G401 (cell line): Measurements from ENCODE around the gene PDS5B. TPM values are rescaled to one million over a fixed set of nuclear protein-coding genes. Genes with fewer than 3 reads are reported as not detected.
"Not testable (repeated sequence)": the region's sequence is repeated elsewhere in the genome, so short reads cannot be mapped to it uniquely, and the experiment has no call there.

Experiments
- DNase-seq: peaks from one replicate; pipeline ENCODE4 v3.0.0-alpha.2; 2015; ENCODE audit warnings: low spot score
- in situ Hi-C: cut with HindIII; loops from 2 replicates; pipeline ENCODE4 v1.10.0; 2016; ENCODE audit warnings: low sequenced_read_pairs, mixed read lengths
- total RNA-seq: library from RNA; depleted of rRNA; stranded (reverse); fragments of >200 nt; shearing (Covaris generic); gene quantifications from 2 replicates; pipeline ENCODE4 v1.2.3, GENCODE V29; 2014; rRNA removed

The PDS5B gene, protein sequence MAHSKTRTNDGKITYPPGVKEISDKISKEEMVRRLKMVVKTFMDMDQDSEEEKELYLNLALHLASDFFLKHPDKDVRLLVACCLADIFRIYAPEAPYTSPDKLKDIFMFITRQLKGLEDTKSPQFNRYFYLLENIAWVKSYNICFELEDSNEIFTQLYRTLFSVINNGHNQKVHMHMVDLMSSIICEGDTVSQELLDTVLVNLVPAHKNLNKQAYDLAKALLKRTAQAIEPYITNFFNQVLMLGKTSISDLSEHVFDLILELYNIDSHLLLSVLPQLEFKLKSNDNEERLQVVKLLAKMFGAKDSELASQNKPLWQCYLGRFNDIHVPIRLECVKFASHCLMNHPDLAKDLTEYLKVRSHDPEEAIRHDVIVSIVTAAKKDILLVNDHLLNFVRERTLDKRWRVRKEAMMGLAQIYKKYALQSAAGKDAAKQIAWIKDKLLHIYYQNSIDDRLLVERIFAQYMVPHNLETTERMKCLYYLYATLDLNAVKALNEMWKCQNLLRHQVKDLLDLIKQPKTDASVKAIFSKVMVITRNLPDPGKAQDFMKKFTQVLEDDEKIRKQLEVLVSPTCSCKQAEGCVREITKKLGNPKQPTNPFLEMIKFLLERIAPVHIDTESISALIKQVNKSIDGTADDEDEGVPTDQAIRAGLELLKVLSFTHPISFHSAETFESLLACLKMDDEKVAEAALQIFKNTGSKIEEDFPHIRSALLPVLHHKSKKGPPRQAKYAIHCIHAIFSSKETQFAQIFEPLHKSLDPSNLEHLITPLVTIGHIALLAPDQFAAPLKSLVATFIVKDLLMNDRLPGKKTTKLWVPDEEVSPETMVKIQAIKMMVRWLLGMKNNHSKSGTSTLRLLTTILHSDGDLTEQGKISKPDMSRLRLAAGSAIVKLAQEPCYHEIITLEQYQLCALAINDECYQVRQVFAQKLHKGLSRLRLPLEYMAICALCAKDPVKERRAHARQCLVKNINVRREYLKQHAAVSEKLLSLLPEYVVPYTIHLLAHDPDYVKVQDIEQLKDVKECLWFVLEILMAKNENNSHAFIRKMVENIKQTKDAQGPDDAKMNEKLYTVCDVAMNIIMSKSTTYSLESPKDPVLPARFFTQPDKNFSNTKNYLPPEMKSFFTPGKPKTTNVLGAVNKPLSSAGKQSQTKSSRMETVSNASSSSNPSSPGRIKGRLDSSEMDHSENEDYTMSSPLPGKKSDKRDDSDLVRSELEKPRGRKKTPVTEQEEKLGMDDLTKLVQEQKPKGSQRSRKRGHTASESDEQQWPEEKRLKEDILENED (N-terminal part only)
- total RNA-seq, result 12.6 and 15.1 TPM in 2 replicates

DNA sequence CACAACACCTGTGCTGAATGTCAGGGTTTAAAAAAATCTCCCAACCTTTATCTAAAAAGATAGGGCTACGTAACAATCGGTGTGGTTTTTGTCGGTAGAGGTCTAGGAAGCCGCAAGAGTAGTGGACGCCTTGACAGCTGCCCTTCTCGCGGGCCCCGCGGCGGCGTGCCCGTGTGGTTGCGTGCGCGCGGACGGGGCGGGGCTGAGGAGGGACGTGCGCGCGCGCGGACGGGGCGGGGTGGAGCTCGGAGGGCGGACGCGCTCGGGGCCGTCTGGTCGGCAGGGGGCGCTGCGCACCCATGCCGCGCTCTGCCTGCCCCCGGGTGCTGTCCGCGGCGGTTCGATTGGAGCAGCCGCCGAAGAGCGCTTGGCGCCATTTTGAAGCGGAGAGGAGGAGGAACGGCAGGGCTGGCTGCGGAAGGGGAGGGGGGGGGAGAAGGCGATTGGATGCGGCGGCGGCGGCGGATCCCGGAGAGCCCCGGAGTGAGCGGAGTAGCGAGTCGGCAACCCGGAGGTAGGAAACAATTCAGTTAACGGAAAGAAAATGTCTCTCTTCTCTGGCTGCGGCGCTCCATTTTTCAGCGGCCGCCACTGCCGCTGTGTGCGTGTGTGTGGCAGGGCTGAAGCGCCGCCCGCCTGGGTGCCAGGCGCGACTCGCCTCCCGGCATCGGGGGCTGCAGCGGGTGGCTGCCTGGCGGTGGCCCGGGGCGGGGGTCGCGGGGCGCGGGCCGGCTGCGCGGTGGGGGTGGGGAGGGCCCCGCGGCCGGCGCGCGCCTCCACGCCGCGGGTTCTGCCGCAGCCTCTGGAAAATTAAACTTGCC is at the start of gene PDS5B:
Gene PDS5B (plus strand): TSS at position 373 of the 821 bp plus-strand sequence. CDS start 62,321 bp downstream, outside the sequence.
- in situ Hi-C loops, result no loop called here

DNA sequence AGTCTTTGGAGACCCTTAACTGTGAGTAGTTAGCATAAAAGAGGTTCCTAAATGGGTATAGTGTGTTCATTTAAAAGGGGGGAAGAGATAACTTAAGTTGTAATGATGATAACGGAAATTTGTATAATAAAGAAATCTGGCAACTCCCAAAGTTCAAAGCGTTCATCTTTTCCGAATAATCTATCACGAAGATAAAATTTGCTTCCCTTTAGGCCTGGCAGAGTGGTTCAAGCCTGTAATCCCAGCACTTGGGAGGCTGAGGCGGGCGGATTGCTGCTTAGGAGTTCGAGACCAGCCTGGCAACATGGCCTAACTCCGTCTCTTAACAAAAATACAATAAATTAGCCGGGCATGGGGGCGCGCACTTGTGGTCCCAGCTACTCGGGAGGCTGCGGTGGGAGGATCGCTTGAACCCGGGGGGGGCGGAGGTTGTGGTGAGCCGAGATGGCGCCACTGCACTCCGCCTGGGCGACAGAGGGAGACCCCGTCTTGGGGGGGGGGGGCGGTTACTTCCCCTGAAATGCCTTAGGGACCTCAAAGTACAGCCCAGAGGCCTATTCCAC is 48.6 kb upstream of the PDS5B start:
- in situ Hi-C loops, result no loop called here
- no peak for DNase-seq

More for the DNA sequence above, at the start of gene PDS5B:
- peak; percentile 92 for DNase-seq

DNA sequence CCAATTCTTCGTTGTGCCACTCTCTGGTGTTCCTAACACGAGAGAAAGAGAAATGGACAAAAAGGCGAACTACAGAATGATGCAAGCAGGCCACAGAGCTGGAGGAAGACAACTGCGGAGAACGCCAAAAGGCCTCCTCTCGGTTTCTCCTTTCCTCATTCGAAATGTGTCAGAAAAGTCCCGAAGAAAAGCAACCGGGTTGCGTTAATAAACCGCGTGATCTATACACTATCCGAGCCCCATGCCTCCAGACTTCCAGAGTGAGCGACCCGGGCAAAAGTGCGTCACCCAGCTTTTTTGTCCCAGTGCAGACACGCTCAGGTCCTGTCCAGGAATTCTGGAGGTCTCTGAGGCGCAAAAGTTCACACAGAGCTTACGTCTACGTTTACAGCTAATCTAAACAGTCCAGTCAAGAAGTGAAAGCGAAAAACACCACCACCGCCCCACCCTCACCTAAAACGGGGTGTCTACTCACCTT is 48.1 kb upstream of the PDS5B start:
- DNase-seq, result no peak
- in situ Hi-C loops, result no loop called here

DNA sequence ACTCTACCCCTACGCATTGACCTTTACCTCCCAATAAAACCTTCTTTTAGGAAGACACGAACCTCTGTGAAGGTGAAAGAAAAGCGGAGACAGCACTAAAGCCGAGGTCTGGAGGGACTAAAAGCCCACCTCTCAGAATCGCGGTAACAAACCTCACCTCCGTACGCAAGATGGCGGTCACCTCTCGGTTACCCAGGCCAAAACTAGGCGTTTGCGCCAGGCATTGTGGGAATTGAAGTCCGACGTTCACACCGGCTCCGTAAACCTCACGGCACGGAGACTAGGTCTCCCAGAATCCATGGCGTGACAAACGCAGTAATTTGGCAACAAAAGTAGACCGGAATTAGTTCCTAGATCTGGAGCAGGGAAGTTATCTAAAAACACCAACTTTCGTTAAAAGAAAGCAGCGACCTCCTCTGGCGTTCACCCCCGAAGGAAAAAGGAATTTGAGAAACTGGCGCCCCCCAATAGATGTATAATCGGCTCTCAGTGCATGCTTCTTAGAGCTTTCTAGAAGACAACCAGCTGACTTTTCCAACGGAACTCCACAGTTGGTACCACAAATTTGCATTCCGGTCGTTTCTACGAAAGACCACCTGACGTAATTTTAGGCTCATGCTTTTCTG is 47.5 kb upstream of the PDS5B start, which contains the start of gene N4BP2L2:
Gene N4BP2L2 (minus strand): TSS at position 175 of the 626 bp plus-strand sequence. CDS start 1,768 bp downstream, outside the sequence.
- peak; percentile 99 for DNase-seq
- in situ Hi-C loops, result no loop called here

DNA sequence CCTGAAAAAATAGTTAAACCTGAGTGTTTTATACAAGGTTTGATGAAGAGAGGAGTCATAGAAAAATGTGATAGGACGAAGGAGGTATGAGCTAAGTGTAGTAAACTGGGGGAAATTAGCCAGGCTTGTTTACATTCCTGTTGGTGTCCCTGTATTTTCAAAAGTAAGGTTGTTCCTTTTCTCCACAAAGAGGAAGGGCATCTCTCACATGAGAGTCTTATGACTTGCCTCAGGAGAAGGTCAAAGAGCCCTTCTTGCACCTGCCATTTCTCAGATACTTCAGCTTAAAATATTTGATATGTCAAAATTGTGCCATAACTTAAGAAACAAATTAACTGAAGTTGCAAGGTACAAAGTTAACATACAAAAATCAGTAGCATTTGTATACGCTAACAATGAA is 44.0 kb upstream of the PDS5B start:
- in situ Hi-C loops, result no loop called here
- DNase-seq, result no peak

DNA sequence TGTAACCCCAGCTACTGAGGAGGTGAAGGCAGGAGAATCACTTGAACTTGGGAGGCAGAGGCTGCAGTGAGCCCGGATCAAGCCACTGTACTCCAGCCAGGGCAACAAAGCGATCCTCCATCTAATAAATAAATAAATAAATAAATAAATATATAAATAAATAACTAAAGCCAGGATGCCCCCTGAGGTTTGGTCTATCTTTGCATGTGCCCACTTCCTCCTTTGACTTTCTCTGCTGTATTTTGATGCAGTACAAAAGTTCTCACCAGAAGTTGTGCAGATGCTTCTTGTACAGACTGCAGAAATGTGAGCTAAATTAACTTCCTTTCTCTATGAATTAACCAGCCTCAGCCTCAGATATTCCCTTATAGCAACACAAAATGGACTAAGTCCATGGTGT is 41.2 kb upstream of the PDS5B start:
- in situ Hi-C loops, result no loop called here
- no peak for DNase-seq

DNA sequence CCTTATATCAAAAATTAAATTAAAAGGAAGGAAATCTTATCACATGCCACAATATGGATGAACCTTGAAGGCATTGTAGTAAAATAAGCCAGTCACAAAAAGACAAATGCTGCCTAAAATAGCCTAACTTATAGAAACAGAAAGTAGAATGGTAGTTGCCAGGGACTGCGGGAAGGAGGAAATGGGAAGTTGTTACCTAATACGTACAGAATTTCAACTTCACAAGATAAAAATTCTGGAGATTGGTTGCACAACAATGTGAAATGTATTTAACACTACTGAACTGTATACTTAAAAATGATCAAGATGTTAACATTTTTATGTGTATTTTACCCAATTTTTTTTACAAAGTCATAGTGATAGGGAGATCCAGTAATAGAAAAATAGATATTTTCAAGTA is 37.4 kb upstream of the PDS5B start:
- in situ Hi-C loops, result no loop called here
- DNase-seq, result no peak

DNA sequence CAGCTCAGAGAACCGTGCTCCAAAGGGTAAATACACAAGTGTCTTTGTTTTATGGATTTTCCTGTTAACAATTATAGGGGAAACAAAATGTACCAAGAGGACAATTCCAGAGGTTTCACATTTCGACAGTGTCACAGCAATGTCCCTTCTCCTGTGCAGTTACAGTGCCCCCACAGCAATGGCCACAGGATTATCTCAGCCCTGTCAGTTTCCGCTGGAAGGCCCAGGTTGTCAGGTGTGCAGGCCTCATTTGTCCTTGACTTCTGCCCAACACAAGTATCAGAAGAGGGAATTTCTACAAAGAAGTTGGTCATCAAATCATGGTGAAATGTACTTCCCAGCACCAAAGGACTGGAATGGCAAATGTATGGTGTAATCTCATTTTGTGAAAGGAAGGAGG is 36.5 kb upstream of the PDS5B start:
- in situ Hi-C loops, result no loop called here
- DNase-seq, result no peak

DNA sequence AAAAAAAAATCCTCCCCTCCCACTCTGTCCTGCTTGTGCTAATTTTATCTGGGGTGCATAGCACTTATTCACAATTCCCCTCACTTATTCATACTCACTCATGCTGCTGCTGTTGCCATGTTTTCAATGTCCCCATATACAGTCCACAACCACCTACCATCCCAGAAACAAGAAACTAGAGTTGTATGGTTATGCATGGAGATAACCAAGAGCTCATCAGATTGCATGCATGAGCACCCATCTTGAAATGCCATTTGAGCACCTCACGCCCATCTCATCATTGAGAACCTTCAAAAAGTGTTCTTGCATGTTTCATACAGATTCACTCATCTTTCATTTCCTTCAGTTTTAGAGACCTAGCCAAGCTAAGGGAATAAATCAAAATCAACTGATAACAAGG is 32.5 kb upstream of the PDS5B start:
- DNase-seq, result no peak
- in situ Hi-C loops, result no loop called here

DNA sequence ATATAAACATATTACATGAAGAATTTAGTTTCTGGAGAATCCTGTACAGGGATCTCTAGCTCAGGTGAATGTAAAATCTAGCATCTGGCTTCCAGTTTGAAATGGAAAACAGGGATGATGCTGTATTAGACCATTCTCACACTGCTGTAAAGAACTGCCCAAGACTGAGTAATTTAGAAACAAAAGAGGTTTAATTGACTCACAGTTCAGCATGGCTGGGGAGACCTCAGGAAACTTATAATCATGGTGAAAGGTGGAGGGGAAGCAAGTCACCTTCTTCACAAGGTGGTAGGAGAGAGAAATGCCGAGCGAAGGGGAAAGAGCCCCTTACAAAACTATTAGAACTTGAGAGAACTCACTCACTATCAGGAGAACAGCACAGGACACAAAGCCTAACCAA is 30.6 kb upstream of the PDS5B start:
- in situ Hi-C loops, result no loop called here
- DNase-seq, result no peak

DNA sequence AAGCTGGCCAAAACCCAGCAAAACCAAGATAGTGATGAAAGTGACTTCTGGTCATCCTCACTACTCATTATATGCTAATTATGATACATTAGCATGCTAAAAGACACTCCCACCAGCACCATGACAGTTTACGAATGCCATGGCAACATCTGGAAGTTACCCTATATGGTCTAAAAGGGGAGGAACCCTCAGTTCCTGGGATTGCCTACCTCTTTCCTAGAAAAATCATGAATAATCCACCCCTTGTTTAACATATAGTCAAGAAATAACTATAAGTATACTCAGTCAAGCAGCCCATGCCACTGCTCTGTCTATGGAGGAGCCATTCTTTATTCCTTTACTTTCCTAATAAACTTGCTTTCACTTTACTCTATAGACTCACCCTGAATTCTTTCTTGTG is 25.4 kb upstream of the PDS5B start:
- DNase-seq, in situ Hi-C loops: not testable (repeated sequence)

DNA sequence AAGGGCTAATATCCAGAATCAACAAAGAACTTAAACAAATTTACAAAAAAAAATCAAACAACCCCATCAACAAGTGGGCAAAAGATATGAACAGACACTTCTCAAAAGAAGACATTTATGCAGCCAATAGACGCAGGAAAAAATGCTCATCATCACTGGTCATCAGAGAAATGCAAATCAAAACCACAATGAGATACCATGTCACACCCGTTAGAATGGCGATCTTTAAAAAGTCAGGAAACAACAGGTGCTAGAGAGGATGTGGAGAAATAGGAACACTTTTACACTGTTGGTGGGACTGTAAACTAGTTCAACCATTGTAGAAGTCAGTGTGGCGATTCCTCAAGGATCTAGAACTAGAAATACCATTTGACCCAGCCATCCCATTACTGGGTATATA is 10.6 kb upstream of the PDS5B start:
- in situ Hi-C loops, result not testable (repeated sequence)

DNA sequence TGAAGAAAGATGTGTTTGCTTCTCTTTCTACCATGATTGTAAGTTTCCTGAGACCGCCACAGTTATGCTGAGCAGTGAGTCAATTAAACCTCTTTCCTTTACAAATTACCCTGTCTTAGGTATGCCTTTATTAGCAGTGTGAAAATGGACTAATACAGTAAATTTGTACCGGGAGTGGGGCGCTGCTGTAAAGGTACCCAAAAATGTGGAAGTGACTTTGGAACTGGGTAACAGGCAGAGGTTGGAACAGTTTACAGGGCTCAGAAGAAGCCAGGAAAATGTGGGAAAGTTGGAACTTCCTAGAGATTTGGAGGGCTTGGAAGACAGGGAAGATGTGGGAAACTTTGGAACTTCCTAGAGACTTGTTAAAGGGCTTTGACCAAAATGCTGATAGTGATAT is 9.2 kb upstream of the PDS5B start:
- DNase-seq, result no peak
- in situ Hi-C loops, result no loop called here

More for the DNA sequence above, 10.6 kb upstream of the PDS5B start:
- not testable (repeated sequence) for DNase-seq

DNA sequence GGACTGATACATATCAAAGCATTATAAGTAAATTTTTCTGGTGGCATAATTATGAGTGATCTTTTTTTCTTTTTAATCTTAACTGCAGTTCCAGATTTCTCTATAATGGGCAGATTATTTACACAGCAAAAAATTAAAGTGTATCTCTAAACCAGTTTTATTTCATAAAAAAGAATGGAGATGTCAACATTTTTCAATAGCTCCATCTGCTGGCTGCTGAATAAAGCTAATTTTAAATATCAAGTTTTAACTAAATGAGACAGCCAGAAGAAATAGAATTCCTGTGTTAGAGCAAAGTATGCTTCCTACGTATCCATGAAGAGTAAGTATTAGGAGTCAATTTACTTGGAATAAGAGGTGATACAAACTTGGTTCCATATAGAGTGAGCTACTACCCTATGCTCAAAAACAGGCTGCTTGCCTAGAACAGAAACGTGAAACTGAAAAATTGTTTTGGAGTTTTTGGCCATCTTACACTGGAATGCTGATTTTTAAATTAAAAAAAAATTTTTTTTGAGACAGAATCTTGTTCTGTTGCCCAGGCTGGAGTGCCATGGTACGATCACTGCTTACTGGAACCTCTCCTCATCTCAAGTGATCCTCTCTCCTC is 5.0 kb upstream of the PDS5B start:
- in situ Hi-C loops, result no loop called here
- DNase-seq, result peak; percentile 32

DNA sequence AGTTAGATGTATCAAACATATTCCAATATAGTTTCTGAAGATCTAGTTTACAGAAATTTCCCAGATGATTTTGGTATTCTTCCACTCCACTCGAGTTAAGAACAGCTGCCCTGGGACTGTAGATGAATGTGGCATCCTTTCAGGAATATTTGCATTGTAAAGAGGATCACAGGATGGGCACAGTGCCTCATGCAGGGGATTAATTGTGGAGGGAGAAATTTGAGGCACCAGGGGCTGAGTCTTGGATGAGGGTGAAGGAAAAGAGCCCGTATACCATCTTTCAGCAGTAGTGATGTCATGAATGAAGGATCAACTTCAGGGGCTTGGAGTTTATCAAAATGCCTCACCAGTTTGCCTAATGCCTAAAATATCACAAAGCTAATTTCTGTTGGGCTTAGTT is 4.0 kb upstream of the PDS5B start:
- in situ Hi-C loops, result no loop called here

DNA sequence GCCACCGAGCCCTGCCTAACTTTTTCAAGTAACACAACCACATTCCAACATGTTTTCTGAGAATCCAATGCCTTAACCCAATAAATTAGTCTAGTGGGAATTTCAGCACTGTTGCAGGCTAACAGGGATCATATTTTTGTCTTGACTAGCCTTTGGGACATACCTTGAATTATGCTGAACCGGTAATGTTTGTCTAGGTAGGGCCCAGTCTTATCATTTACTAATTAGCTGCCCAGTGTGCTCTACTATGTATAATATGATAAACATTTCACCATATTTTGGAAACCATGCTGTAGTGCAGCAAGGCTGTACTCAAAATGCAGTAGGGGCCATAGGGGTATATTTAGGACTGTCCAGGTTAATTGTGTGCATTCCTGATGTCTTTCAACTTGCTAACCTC is 3.3 kb upstream of the PDS5B start:
- in situ Hi-C loops, result no loop called here
- DNase-seq, result no peak

More for the DNA sequence above, 4.0 kb upstream of the PDS5B start:
- DNase-seq, result no peak

DNA sequence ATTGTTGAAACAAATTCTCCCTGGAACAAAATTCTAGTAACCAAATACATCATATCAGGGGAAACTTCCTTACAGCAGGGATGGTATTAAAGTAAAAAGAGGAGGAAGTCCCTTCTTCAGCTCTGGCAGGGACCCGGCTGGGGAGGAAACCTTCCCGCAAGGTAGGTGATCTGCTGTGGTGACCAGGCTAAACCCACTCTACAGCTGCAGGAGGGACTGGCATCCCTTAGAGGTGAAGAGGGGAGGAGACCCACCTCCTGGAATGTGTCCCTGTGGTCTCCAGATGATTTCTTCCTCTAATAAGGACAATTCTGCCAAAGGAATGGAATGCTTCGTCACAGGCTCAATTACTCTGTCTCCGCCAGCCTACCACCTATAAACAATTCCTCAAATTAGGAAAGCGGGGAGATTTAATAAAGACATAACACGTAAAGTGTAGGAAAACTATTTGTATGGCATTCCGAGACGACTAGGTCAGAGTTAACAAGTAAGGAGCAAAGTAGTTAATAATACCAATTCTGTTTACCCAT is 637 bp upstream of the PDS5B start:
- no peak for DNase-seq
- in situ Hi-C loops, result no loop called here
